Neural progenitor cell (in vitro differentiated cells): ENCODE results near the gene PDF.

Experiments used
- EZH2 ChIP-seq: fragments of 200-600 bp; sonication (generic); IDR thresholded peaks from 2 replicates; pipeline ENCODE4 v1.6.1; 2017; ENCODE audit warnings: antibody characterized with exemption, mild to moderate bottlenecking, moderate library complexity
- TF ChIP-seq, protein P1 (sequence below): fragments of 200-600 bp; sonication (generic); IDR thresholded peaks from 2 replicates; pipeline ENCODE4 v1.5.1; 2017; ENCODE audit warnings: antibody characterized with exemption, mild to moderate bottlenecking

DNA sequence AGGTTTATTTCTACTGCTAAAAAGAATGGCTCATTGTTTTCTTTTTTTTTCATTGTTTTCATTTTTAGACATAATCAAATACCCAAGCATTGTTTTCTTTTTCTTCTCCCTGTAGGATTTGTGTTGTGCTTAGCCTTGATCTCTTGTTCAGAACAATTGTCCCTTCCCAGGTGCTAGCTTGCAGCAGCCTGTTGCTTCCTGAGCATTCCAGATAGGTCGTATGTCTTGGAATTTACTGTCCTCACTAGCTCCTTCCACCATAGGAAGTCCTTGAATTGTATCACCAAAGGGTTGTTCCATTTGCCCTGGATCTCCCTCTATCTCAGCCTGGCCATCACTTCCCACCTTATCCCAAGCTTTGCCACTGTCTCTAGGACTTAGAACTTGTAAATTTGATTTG is 29.2 kb downstream of the PDF start:
- no peak for TF ChIP-seq EZH2
- TF ChIP-seq, protein P1, sequence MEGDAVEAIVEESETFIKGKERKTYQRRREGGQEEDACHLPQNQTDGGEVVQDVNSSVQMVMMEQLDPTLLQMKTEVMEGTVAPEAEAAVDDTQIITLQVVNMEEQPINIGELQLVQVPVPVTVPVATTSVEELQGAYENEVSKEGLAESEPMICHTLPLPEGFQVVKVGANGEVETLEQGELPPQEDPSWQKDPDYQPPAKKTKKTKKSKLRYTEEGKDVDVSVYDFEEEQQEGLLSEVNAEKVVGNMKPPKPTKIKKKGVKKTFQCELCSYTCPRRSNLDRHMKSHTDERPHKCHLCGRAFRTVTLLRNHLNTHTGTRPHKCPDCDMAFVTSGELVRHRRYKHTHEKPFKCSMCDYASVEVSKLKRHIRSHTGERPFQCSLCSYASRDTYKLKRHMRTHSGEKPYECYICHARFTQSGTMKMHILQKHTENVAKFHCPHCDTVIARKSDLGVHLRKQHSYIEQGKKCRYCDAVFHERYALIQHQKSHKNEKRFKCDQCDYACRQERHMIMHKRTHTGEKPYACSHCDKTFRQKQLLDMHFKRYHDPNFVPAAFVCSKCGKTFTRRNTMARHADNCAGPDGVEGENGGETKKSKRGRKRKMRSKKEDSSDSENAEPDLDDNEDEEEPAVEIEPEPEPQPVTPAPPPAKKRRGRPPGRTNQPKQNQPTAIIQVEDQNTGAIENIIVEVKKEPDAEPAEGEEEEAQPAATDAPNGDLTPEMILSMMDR: no peak
